Activated CD8-positive, alpha-beta memory T cell treated with anti-CD3 and anti-CD28 coated beads for 4 hours (primary cell): ENCODE data around the gene MED8.
"Not testable (repeated sequence)": the region's sequence is repeated elsewhere in the genome, so short reads cannot be mapped to it uniquely, and the experiment has no call there.

Experiments
- DNase-seq, 2 donors: peaks; one replicate each; pipeline ENCODE4 v3.0.0-alpha.2; 2020; ENCODE audit warnings: low read depth in 2 of 2

Gene MED8

DNA sequence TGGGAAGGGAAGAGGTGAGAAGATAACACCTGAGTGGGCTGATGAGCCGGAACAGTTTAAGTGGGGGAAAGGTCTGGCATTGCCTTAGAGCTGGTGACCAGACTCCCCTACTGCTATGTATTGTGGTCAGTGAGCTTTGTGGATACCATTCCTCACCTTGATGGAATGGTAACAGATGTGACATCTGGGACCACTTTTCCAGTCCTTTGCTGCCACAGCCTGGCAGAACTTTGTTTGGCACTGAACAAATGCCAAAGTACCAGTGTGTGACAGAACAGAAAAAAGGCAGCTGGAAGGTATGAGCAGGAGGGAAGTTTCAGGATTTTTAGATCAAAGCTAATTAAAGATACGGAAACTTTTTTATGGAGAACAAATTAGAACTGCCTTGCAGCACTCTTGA, 6.2 kb downstream of the MED8 start:
- no peak for DNase-seq

DNA sequence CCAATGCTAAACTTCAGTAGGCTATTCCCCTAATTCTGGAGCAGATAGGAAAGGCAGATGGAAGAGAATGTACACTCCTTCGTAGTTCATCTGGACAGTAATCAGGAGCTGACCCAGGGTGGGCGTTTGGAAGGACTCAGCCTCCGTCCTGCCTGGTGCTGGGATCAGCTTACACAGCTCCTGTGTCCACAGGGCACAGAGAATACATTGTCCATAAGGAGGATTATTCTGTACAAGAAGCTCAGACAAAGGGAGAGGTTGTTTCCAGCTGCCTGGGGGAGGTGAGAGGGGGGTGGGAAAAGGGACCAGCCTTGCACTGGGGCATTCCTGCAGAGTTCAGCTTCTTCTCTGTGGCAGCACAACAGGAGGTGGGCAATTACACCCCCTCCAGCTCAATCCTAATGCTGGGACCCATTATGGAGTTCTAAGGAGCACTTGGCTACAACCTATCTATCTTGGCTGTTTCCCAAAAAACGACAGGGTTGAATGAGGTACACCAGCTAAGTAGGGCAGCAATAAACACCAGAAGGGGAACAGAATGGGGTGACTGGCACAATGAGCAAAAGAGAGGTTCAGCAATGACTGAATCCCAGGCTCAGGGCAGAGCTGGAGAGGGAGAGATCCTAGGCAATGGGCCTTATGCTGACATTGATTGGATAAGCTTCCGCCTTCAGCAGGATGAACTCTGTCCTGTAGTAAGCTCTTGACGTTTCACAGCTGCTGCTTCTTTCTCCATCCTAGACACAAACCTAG, 7.4 kb downstream of the MED8 start:
- no peak for DNase-seq

DNA sequence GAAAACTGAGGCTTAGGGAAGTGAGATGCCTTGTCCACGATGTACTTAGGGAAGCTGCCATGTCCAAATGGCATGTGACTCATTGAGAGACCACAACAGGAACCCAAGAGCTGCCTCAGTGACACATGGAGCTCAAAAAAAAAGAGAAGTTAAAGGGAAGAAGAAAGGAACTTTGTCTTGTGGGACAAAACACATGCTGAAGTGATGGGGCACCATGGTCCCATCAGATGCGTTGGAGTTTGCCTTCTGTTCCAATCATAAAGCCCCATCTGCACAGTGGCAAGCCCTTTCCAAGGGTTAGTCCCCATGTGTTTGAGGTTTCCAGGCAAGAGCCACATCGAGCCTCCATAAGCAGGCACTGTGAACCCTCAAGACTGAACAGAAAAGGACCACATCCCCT, 8.0 kb downstream of the MED8 start:
- DNase-seq = no peak

DNA sequence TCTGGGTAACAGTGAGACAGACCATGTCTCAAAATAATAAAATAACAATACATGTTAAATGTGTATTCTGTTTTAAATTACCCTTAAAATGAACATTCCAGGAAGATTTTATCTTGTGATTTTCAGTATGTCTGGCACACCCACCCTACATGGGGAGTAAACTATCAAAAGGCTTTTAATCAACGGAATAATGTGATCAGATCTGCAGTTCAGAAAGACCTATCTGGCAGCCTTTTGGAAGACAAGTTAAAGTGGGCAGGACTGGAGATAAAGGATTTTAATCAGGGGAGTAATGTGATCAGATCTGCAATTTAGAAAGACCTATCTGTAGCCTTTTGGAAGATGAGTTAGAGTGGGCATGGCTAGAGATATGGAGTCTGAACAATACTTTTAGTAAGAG, 10.1 kb downstream of the MED8 start:
- DNase-seq = no peak

DNA sequence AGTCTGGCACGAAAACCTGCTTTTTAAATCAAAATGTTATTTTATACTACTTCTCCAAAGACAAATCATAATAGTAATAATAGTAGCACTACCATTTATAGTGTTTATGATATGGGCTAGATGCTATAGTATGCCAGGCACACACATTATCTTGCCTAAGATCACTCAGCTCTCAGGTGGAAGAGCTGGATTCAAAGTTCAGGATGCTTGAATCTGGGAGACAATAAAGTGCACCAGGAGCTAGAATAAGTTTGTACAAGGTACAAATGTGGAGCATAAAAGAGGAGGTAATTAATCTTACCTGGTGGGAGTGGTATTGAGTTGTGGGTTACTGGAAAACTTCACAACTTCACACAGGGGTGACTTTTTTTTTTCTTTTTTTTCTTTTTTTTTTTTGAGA, 11.8 kb downstream of the MED8 start:
- DNase-seq = no peak

DNA sequence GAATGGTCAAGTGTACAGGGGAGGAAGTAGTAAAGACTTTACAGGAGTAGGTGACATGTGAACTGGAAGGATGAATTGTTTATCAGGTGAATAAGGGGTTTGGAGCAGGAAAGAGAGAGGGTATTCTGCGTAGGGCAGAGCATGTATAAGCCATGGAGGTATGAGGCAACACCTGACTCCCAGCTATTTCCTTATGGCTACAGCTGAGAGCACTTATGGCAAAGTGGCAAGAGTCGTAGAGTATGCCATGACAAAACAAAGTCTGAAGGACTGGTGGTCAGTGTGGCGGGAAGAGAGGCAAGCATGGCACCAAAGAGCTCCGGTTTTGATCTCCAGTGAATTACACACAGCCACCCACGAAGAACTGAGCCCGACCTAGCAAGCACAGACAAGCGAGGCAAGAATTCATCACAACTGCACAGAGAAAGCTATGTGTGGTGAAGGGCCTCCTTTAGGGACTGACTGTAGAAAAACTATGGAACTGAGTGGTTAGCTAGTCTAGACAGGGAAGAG, 12.8 kb downstream of the MED8 start:
- DNase-seq = no peak

DNA sequence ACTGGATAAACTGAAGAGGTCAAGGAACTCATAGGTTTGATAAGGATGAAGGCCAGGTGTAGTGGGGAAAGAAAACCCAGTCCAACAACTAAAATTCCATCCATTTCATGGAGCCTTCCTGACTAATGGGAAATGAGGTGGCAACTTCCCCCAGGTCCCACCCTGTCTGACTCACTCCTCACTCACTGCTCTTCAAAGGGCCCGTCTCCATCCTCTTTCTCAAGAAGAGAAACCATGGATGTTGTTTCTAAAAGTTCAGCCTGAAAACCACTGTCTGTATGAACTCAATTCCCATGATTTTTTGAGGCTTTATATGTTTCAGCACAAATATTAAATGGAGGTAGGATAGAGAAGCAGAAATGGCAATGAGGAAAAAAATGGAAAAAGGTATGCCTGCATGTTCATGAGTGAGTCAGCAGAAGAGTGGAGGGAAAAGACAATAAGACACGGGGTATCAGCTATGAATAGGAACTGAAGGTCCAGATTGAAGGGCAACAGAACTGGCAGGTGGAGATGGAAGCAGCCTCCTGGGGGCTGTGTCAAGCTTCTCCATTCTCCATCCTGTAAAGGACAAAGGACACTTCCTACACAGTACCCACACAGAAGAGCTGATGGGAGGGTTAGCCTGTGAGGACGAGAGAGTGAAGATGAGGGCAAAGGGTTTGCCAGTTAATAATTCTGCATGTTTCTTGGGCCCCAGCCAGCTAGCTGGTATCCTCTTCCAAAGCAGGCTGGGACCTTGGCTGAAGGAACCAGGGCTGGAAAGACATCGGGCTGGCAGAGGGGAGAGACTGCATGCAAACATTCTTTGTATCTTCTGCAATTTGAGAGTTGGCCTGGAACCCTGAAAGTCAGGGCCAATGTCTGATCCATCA, 16.3 kb downstream of the MED8 start:
- no peak for DNase-seq

DNA sequence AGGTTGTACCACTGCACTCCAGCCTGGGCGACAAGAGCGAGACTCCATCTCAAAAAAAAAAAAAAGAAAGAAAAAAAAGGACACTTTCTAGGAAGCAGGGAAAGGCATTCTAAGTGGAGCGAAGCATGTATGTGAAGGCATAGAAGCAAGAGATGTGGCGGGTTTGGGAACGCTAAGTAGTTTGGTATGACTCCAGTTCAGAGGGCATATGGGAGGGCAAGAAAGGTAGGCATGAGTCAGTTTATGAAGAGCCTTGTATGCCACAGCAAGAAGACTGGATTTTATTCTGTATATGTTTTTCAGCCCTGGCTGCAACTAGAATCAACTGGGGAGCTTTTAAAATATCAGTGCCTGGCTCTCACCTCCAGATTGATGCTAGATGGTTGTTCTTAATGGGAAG, 17.4 kb downstream of the MED8 start:
- DNase-seq = no peak

DNA sequence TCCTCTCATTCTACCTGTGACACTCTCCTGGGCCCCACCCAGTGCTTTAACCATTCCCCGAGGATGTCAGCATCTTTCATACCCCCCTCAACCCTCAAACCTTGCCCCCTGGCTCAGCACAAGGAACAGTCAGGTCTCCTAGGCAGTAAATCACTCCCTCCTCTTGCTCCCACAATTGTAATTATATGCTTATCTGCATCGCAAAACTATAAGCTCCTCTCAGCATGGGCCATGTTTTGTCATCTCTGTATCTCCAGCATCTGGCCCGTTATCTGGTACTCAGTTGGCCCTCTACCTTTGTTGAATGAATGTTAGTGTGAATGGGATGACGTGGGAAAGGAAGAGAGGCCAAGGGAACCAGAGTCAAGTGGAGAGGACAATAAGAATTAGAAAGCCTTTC, 19.0 kb downstream of the MED8 start:
- DNase-seq = no peak

DNA sequence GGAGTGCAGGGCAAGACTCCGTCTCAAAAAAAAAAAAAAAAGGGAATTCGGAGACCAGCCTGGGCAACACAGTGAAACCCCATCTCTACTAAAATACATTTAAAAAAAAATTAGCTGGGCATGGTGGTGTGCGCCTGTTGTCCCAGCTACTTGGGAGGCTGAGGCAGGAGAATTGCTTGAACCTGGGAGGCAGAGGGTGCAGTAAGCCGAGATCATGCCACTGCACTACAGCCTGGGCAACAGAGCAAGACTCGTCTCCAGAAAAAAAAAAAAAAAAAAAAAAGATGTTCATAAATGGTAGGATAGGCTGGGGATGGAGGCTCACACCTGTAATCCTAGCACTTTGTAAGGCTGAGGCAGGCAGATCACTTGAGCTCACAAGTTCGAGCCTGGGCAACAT, 19.8 kb downstream of the MED8 start:
- DNase-seq = not testable (repeated sequence)

DNA sequence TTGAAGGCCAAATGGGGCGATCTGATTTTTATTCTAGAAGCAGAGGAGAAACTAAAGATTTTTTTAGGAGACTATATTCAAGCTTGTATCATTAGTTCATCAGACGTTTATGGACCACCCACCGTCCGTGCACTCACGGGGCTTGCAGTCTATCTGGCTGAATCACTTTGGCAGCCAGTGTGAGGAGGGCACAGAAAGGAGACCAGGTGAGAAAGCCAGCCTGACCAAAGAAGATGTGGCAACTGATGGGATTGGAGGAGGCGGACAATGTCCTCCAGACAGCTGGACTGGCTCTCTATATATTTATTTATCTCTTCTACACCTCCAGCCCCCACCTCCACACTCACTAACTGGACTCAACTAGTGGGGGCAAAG, 21.0 kb downstream of the MED8 start:
- no peak for DNase-seq

DNA sequence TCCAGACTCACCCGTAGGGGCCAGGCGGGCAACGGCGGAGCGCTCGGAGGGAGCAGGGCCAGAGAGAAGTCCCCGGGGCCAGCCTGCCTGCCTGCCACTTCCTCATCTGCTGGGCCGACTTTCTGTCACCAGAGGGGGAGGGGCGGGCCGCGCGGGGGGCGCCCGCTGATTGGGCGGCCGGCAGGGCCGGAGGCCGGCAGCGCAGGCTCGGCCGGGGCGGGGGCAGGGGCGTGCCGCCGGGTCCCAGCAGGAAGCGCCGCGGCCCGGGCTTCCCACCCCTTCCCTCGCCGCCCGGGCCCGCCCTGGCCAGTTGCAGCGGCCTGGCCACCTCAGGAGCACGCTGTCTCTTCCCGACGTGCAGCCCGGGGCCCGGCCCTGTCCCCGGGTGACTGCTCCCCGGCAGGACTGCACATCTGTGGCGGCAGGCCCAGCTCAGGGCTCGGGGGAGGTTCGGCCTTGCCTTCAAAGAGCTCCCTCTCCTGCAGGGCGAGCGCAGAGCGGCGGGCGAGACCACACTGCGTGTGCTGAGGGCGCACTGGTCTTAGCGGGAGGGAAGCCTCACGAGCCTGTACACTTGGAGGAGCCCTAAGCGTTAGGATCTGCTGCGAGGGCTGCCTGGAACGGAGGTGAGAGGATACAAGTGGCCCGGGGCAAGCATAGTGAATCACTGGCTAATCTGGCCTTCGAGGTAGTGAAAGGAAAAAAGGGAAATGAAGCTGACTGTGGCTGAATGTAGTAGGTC, 21.5 kb downstream of the MED8 start, which contains the start of gene ELOVL1:
TSS of gene ELOVL1 (minus strand) at position 108 of the 742 bp plus-strand sequence. CDS start 2,402 bp downstream, outside the sequence.
- peak; percentile 66 to 75 for DNase-seq

DNA sequence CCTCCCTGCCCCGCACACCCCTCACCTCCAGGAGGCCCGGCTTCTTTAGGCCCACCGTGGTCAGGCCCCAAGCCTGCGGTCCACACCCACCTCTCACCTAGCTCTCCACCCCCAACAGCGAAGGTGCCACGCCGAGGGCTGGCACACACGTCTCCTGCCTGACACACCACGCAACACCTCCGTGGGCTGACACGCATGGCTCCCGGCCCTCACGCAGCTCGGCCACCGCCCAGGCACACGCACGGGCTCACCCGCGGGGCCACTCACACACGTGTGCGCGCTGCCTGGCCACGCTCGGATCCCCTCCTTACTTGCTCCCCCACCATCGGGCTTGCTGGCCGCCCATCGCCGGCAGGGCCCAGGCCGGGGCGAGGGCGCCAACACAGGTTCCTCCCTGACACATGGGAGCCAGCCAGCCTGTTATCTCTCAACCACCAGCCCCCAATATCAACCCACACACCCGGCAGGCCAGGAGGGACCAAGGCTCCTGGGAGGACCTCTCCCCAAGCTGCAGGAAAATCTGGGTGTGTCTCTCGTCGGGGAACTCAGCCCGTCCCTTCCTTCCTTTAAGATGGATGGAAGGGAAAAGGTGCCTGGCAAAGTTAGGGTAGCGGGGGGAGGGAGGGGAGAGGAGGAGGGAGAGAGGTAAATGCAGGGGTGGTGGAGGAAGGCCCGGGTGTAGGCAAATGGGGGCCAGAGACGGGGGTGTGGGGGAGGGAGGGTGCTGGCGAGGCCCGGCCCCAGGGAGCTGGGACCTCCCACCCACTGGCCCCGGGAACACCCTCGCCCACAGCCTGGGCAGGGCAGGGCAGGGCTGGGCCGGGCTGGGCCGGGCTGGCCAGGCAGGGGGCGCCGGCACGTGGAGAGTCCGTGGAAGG, 22.3 kb downstream of the MED8 start:
- no peak for DNase-seq

DNA sequence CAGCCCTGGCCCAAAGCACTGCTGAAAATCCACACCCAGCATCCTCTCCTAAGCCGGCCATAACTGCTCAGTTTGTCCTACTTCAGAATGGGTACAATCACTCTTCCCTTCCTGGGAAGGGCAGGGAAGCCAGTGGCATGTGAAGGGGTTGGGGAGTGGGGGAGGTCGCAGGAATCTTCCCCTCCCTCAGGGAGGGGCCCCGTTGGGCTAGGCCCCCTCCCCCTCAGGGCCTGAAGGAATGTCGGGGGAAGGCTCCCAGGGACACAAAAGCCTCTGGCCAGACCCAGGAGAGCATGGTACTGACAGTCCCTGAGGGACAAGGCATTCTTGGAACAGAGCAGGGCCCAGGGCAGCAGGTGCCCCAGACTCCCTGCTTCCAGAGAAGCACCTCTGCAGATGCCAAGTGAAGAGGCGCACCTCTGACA, 23.0 kb downstream of the MED8 start:
- no peak for DNase-seq

DNA sequence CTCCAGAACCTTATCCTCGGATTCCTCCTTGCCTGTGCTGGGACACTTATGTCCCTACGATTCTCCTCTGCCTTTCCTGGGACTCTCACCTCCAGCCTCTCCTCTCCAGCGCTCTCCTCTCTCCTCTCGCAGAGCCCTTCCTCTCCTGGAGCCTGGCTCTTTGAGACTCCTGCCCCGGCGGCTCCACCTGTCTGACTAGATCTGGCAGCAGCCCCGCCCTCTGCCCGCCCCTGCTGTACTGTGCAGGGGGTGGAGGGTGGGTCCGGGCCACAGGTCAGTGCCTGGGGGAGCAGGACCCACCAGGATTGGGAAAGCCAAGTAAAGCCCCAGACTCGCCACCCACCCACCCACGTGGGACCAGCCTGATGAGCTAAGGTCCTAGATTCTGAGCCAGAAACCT, 23.4 kb downstream of the MED8 start:
- DNase-seq = no peak

DNA sequence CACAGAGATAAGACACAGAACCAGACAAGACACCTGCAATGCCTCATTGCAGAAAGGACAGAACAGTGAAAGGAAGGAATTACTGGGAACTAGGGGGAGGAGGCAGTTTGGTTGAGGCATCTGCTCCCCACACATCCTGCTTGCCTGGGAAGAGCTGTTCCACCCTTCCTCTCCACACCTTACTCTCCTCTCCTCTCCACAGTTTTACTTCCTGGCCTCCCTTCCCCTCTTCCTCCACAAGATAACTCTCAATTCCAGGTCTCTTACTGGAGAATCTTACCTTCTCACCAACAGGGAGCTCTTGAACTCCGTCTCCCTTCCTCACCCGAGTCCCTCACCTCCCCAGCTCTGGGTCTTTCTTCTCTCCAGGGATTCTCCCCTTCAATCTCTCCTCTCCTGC, 23.9 kb downstream of the MED8 start:
- no peak for DNase-seq

DNA sequence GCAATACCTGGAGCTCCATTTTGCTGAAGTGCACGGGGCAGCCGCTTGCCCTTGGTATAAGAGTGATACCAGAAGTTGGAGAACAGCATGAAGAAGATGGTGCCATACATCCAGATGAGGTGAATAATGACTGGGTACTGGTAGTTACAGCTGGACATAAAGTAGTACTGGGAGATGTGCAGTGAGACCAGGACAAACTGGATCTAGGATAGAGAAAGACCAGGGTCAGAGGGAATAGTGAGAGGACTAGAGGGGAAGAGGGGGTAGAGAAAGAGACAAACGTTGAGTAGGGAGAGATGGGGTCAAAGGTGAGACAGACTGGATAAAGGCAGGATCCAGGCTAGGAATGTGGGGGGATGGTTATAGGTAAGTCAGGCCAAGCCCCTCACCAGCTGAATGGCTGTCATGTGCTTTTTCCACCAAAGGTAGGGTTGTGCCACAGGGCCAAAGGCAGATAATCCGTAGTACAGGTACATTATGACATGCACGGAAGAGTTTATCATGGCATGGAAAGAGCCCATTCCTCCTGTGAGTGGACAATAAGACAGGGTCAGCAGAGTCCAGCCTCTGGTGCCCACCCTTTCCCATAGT, 25.6 kb downstream of the MED8 start:
- DNase-seq = no peak

DNA sequence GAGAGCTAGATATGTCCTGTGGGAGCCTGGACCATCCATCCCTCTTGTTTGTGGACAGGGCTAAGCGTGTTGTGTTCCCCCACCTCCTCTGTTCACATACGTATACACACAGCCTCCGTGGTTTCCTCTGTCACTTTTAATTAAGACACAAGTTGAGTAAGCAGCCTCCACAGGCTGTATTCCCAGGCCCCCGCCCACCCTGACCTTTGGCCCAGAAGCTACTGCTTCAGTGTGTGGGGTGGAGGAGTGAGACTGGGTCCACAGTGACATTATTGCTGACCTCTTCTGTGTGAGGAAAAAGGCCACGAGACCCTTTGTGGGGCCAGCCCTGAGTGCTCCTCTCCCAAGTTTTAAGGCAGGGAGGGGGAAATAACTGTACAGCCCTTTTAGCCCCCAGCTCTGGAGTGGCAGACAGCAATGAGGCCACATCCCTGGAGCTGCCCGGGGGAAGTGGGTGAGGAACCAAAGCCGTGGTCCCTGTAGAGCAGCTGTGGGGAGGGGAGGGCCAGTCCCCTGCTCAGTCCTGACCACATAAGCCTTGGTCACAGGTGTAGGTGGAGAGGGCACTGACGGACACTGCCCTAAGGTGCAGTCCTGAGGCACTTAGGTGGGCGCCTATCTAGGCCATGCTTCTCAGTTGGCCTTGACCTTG, 26.2 kb downstream of the MED8 start:
- no peak for DNase-seq

DNA sequence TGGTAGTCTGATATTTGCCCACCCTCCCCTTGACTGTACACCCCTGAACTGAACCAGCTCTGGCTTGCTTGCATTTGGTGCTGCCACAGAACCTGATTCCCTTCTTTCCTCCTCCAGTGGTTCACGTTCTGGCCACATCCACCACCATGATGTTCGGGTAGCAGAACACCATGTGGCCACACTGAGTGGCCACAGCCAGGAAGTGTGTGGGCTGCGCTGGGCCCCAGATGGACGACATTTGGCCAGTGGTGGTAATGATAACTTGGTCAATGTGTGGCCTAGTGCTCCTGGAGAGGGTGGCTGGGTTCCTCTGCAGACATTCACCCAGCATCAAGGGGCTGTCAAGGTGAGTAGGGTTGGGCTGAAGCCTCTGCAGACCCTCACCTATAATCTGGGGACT, 29.0 kb downstream of the MED8 start:
- no peak for DNase-seq

DNA sequence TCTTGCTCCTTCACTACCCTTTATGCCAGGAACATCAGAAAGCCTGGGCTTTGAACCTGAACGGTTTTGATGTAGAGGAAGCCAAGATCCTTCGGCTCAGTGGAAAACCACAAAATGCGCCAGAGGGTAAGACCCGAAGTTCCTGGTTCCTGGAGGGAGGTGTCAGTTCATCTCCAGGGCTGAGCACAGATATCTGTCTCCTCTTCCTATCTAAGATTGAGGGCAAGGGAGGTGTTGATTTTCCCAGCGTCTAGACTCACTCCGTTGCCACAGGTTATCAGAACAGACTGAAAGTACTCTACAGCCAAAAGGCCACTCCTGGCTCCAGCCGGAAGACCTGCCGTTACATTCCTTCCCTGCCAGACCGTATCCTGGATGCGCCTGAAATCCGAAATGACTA, 29.9 kb downstream of the MED8 start:
- DNase-seq = no peak
